ENCODE results near the gene SS18.
"Not testable (repeated sequence)": the region's sequence is repeated elsewhere in the genome, so short reads cannot be mapped to it uniquely, and the experiment has no call there.

SS18 gene

GRCh38 chr18:26090130-26091046 is at the start of gene SS18:
TSS of gene SS18 (minus strand) at chr18:26090613. CDS start at chr18:26090569, 44 bp downstream.
- peak; percentile 83 to 87 for DNase-seq

GRCh38 chr18:26135548-26135947 is 45.1 kb upstream of the SS18 start:
- no peak for DNase-seq

- DNase-seq = no peak
Observed at GRCh38 chr18:26134107-26134506, 43.7 kb upstream of the SS18 start.

- DNase-seq = peak; percentile 10 to 35
Observed at GRCh38 chr18:26133652-26134051, 43.2 kb upstream of the SS18 start, which contains the start of gene PSMA8. TSS of gene PSMA8 (plus strand) at chr18:26133869. CDS start at chr18:26133966, 97 bp downstream.

- not testable (repeated sequence) for DNase-seq
Observed at GRCh38 chr18:26128192-26128591, 37.8 kb upstream of the SS18 start.

- DNase-seq = no peak
Observed at GRCh38 chr18:26127786-26128185, 37.4 kb upstream of the SS18 start.

- not testable (repeated sequence) for DNase-seq
Observed at GRCh38 chr18:26121994-26122393, 31.6 kb upstream of the SS18 start.

GRCh38 chr18:26121476-26121875 is 31.1 kb upstream of the SS18 start:
- DNase-seq = no peak

GRCh38 chr18:26119246-26119645 is 28.8 kb upstream of the SS18 start:
- no peak for DNase-seq

GRCh38 chr18:26104035-26104434 is 13.6 kb upstream of the SS18 start:
- DNase-seq = no peak

- peak; percentile 36 to 44 for DNase-seq
Observed at GRCh38 chr18:26103579-26103978, 13.2 kb upstream of the SS18 start.

- no peak for DNase-seq
Observed at GRCh38 chr18:26097563-26097962, 7.2 kb upstream of the SS18 start.

- DNase-seq = no peak
Observed at GRCh38 chr18:26096852-26097251, 6.4 kb upstream of the SS18 start.

GRCh38 chr18:26091047-26091630 is 726 bp upstream of the SS18 start:
- no peak for DNase-seq

- DNase-seq = peak in 1 of 2 donors; percentile 2
Observed at GRCh38 chr18:26089293-26090129, 902 bp downstream of the SS18 start.

- DNase-seq = no peak
Observed at GRCh38 chr18:26088487-26088886, 1.9 kb downstream of the SS18 start.

- DNase-seq = no peak
Observed at GRCh38 chr18:26086959-26087358, 3.5 kb downstream of the SS18 start.

- no peak for DNase-seq
Observed at GRCh38 chr18:26085056-26085455, 5.4 kb downstream of the SS18 start.

- no peak for DNase-seq
Observed at GRCh38 chr18:26083099-26083498, 7.3 kb downstream of the SS18 start.

GRCh38 chr18:26082475-26082874 is 7.9 kb downstream of the SS18 start:
- DNase-seq = no peak

GRCh38 chr18:26074246-26074645 is 16.2 kb downstream of the SS18 start:
- no peak for DNase-seq

GRCh38 chr18:26073758-26074157 is 16.7 kb downstream of the SS18 start:
- DNase-seq = no peak

GRCh38 chr18:26071725-26072124 is 18.7 kb downstream of the SS18 start:
- DNase-seq = no peak
